Glomerular endothelial cell (primary cell): ENCODE results near the gene PRPH. TPM values are rescaled to one million over a fixed set of nuclear protein-coding genes. Genes with fewer than 3 reads are reported as not detected.
"Not testable (repeated sequence)": the region's sequence is repeated elsewhere in the genome, so short reads cannot be mapped to it uniquely, and the experiment has no call there.

Source experiments
- DNase-seq: peaks from one replicate; pipeline ENCODE4 v3.0.0-alpha.2; 2011; ENCODE audit warnings: low read depth, low spot score; ENCODE audit errors: extremely low read depth
- total RNA-seq: library from RNA; depleted of rRNA; stranded (reverse); fragments of >200 nt; gene quantifications from 2 replicates; pipeline ENCODE4 v1.2.3, GENCODE V29; 2015

PRPH gene
- total RNA-seq: 1.5 TPM in 1 of 2 replicates, not detected in the other

DNA sequence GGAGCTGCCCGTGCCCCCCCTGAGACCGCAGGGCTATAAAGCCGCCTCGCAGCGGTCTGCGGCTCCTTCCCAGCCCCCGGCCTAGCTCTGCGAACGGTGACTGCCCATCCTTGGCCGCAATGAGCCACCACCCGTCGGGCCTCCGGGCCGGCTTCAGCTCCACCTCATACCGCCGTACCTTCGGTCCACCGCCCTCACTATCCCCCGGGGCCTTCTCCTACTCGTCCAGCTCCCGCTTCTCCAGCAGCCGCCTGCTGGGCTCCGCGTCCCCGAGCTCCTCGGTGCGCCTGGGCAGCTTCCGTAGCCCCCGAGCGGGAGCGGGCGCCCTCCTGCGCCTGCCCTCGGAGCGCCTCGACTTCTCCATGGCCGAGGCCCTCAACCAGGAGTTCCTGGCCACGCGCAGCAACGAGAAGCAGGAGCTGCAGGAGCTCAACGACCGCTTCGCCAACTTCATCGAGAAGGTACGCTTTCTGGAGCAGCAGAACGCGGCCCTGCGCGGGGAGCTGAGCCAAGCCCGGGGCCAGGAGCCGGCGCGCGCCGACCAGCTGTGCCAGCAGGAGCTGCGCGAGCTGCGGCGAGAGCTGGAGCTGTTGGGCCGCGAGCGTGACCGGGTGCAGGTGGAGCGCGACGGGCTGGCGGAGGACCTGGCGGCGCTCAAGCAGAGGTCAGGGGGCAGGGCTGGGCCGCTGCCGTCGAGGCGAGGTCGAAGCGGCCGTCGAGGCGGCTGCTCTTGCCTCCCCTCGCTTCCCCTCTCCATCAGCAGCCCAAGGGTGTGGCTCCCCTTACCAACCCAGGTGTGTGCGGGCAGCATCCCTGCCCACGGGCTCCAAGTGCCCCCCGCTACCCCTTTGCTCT lies at the start of gene PRPH:
Gene PRPH, plus strand, starts transcription at position 66 of the 855 bp plus-strand sequence. Its CDS starts 54 bp downstream, at position 120.
- no peak for DNase-seq

- no peak for DNase-seq
These were observed 43.6 kb upstream of the PRPH start for GRCh38 chr12:49251357-49251756.

GRCh38 chr12:49253033-49253623 lies 41.8 kb upstream of the PRPH start:
- no peak for DNase-seq

DNA sequence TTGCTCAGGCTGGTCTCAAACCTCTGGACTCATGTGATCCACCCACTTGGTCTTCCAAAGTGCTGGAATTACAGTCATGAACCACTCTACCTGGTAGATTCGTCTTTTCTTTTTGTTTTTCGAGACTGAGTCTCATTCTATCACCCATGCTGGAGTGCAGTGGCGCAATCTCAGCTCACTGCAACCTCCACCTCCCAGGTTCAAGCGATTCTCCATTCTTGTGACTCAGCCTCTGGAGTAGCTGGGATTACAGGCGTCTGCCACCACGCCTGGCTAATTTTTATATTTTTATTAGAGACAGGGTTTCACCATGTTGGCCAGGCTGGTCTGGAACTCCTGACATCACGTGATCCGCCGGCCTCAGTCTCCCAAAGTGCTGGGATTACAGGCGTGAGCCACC lies 39.5 kb upstream of the PRPH start:
- DNase-seq: not testable (repeated sequence)

DNA sequence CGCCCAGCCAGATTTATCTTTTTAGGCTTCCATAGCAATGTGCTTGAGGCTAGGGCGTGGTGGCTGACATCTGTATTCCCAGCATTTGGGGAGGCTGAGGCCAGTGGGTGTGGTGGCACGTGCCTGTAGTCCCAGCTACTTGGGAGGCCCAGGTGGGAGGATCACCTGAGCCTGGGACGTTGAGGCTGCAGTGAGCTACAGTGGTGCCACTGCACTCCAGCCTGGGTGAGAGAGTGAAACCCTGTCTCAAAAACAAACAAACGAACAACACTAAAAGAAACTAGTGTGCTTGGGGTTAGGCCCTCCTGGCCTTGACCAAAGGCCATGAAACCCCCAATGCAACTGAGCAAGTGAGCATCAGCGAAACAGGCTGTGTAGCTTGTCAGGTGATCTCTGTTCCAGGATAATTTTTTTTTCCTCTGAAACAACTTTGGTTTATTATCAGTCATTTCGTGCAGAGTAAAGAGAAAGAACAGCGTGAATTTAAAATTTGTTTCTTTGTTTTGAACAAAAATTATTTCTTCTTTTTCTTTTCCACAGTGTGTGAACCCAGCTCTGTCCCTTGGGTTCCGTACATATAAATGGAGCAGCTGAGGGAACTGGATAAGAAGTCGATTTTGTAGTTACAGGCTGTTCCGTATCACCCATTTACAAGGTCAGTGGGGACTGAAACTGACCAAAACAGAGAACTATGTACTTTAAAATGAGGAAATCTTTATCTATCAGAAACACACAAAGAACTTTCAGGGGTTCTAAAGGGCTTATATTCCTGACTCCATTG lies 38.9 kb upstream of the PRPH start:
- no peak for DNase-seq

- DNase-seq: not testable (repeated sequence)
These were observed 37.3 kb upstream of the PRPH start for GRCh38 chr12:49257508-49258184.

DNA sequence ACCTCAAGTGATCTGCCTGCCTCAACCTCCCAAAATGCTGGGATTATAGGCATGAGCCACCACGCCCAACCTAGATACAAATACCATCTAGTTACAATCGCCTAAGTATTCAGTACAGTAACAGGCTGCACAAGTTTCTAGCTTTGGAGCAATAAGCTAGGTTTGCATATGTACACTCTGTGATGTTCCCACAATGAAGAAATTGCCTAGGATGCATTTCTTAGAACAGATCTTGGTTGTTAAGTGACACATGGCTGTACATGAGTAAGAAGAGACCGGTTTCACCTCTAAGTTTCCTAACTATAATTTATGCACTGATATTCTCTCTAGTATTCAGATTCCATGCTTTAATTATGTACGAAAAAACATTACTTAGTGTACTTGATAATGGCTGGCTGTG lies 35.5 kb upstream of the PRPH start:
- DNase-seq: no peak

- no peak for DNase-seq
These were observed 34.8 kb upstream of the PRPH start for GRCh38 chr12:49260166-49260565.

DNA sequence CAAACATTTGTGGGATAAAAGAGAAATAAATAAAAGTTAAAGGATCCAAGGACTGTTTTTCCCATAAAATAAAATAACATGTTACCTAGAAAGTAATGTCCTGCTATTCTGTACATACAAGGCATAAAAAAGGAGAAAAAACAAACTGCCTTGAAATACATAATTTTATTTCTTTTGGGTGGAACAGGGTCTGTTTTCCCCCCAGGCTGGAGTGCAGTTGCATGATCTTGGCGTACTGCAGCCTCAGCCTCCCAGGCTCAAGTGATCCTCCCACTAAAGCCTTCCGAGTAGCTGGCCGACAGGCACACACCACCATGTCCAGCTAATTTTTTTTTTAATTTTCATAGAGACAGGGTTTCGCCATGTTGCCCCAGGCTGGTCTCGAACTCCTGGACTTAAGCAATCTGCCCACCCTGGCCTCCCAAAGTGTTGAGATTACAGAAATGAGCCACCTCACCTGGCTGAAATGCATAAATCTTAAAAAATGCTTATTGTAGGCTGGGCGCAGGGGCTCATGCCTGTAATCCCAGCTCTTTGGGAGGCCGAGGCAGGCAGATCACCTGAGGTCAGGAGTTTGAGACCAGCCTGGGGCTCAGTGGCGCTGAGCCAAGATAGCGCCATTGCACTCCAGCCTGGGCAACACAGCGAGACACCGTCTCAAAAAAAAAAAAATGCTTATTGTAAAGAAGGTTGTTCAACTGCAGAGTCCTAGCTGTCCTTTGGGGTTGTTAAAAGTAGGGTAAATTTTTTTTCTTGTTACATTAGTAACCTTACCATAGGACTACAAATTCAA lies 34.2 kb upstream of the PRPH start:
- DNase-seq: no peak

DNA sequence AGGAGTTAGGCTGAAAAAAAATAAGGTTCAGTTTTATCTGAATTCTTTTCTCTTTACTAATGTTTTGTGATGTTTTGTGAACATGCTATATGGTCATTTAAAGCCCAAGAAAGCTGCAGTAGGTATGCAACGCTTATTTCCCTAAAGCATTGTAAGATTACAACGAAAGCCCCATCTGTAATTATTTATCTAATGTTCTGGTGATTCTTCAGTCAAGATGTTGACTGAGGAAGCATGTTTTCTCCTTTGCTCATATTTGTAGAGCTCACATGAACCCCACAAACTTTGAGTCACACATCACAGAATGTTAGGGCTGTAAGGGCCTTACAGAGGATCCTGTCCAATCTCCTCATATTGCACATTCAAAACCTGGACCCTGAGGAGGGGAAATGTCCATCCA lies 33.2 kb upstream of the PRPH start:
- DNase-seq: no peak

- DNase-seq: no peak
These were observed 31.6 kb upstream of the PRPH start for GRCh38 chr12:49263400-49263763.

- no peak for DNase-seq
These were observed 30.5 kb upstream of the PRPH start for GRCh38 chr12:49264466-49264872.

DNA sequence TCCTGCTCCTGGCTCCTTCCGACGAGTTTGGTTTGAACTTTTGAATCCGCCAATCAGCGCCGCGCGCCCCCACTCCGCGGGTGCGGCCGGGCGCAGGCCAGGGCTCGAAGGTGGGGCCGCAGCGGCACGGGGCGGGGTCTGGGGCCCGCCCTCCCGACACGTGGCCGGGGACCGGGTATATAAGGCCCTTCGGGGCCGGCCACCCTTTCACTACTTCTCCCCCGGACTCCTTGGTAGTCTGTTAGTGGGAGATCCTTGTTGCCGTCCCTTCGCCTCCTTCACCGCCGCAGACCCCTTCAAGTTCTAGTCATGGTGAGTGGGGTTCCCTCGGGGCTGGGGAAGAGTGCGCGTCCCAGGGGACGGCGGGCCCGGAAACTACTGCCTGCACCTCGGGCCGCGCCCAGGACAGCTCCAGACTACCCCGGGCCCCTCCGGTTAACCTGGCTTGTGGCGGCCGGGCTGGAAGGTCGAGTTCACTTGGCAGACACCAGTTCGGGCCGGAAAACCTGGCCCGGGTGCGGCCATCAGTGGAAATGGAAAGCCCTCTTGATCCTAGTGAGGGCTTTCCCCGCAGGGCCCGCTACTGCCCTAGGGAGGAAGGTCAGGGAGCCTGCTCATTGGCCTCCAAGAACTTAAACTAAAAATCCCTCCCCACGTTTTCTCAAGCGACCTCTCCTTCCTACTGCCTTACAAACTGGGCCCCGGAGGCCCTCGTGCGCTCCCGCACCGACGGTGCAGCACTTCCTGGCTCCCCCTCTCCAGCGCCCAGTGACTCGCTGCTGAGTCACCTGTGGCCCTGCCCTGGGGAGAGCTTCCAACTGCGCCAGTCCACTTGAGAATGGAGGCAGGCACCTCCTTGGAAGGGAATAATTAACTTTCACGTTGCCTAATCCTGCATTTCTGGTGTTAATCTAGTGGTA lies 29.8 kb upstream of the PRPH start, which contains the start of gene TUBA1C:
Gene TUBA1C, plus strand, starts transcription at position 210 of the 920 bp plus-strand sequence. Its CDS starts 100 bp downstream, at position 310.
- DNase-seq: peak; percentile 63

DNA sequence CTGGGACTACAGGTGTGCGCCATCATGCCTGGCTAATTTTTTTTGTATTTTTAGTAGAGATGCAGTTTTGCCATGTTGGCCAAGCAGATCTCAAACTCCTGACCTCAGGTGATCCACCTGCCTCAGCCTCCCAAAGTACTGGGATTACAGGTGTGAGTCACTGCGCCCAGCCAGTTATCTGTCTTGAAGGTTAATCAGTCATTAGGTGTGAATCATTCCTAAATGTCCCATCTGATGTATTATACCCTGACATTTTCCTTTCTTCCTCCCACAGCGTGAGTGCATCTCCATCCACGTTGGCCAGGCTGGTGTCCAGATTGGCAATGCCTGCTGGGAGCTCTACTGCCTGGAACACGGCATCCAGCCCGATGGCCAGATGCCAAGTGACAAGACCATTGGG lies 25.8 kb upstream of the PRPH start:
- DNase-seq: not testable (repeated sequence)

DNA sequence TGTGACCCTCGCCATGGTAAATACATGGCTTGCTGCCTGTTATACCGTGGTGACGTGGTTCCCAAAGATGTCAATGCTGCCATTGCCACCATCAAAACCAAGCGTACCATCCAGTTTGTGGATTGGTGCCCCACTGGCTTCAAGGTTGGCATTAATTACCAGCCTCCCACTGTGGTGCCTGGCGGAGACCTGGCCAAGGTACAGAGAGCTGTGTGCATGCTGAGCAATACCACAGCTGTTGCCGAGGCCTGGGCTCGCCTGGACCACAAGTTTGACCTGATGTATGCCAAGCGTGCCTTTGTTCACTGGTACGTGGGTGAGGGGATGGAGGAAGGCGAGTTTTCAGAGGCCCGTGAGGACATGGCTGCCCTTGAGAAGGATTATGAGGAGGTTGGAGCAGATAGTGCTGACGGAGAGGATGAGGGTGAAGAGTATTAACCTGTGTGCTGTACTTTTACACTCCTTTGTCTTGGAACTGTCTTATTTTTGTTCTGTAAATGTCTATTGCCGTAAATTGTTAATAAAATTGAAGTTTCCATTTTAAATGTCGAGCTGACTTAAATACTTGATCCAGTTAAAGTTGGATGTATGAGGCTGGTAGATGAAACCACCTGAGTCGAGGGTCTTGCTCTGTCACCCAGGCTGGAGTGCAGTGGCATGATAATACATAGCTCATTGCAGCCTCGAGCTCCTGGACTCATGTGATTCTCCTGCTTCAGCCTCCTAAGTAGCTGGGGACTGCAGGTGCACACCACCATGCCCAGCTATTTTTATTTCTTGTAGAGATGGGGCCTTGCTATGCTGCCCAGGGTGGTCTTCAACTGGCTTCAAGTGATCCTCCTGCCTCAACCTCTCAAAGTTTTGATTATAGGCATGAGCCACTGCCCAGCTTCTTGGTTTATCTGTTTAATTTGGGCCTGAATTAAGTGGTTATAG lies 21.9 kb upstream of the PRPH start:
- DNase-seq: no peak

DNA sequence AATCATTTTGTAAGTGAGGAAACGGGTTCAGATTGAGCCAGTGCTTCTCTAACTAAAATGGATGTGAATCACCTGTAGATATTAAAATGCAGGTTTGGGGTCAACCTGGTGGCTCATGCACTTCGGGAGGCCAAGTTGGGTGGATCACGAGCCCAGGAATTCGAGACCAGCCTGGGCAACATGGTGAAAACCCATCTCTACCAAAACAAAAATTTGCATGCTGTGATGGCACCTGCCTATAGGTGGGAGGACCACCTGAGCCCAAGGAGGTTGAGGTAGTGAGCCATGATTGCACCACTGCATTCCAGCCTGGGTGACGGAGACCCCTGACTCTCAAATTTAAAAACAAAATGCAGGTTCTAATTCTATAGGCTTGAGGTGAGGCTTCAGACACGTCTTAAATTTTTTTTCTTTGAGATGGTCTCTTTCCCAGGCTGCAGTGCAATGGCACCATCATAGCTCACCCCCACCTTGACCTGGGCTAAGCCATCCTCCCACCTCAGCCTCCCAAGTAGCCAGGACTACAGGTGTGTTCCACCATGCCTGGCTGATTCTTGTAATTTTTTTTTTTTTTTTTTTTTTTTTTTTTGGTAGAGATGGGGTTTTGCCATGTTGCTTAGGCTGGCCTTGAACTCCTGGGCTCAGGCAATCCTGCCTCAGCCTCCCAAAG lies 21.1 kb upstream of the PRPH start:
- no peak for DNase-seq

DNA sequence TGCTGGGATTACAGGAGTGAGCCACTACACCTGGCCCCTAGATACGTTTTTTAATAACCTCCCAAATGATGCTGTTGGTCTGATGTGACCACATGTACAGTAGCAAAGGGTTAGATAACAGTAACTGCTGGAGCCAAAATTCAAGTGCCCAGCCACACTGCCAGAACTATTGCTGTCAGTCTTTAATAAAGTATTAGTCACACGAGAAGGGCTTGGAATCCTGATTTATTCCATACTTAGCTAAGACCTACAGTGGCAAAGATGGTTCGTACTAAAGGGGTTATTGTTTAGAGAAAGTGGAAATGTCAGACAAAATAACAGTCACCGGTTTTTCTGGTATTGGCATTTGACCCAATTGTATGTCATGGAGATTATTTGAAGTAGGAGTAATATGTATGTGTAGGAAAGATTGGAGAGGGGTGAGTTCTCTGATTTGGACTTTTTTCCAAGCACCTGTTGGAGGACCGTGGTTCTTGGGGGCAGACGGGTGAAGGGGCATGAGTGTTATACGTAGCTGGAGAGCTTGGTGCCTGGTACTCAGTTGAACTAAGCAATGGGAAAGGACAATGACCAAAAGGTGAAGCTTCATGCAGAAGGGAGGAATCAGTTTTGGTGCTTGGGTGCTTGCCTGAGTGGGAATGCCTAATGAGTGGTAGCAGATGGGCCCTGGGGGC lies 20.4 kb upstream of the PRPH start:
- DNase-seq: no peak
